A673 (cell line): ENCODE data around the gene ITPR1. TPM values are rescaled to one million over a fixed set of nuclear protein-coding genes. Genes with fewer than 3 reads are reported as not detected.

Source experiments
- BruUV-seq: library from RNA; stranded (reverse); fragments of 400-500 nt; replicated peaks from 2 replicates; lab custom pipeline; 2021; lab: Mats Ljungman, UMichigan
- CTCF ChIA-PET: fragments of 300-600 bp; sonication (Branson Sonifier 250); formaldehyde crosslinking; loops from one replicate; lab custom pipeline; 2022; ENCODE audit warnings: antibody characterized with exemption; lab: Charles Lee
- POLR2A ChIA-PET: fragments of 300-600 bp; sonication (Branson Sonifier 250); formaldehyde crosslinking; loops from one replicate; lab custom pipeline; 2022; ENCODE audit warnings: antibody characterized with exemption; ENCODE audit not compliant: low non-redundant PET; lab: Charles Lee
- DNase-seq: peaks from one replicate; pipeline ENCODE4 v3.0.0-alpha.2; 2015; ENCODE audit warnings: low spot score
- H3K27ac ChIP-seq: fragments of 200-600 bp; sonication (generic); 2 replicates; pipeline ENCODE4 v1.5.1; 2016; ENCODE audit warnings: mixed run types, low read depth, mild to moderate bottlenecking, mixed read lengths, antibody characterized with exemption, low read length; ENCODE audit not compliant: poor library complexity, severe bottlenecking
- H3K27me3 ChIP-seq: fragments of 200-600 bp; sonication (generic); replicated peaks from 2 replicates; pipeline ENCODE4 v1.6.1; 2017; ENCODE audit warnings: mixed run types, low read depth, mild to moderate bottlenecking, mixed read lengths, antibody characterized with exemption, low read length; ENCODE audit not compliant: insufficient read depth, poor library complexity
- H3K36me3 ChIP-seq: fragments of 200-600 bp; sonication (generic); 2 replicates; pipeline ENCODE4 v1.6.1; 2016; ENCODE audit warnings: mixed run types, mild to moderate bottlenecking, mixed read lengths, antibody characterized with exemption, low read length; ENCODE audit not compliant: insufficient read depth, poor library complexity, severe bottlenecking
- H3K4me1 ChIP-seq: fragments of 200-600 bp; sonication (generic); 2 replicates; pipeline ENCODE4 v1.6.1; 2017; ENCODE audit warnings: mixed run types, mild to moderate bottlenecking, mixed read lengths, antibody characterized with exemption, low read length; ENCODE audit not compliant: insufficient read depth, poor library complexity, severe bottlenecking
- H3K4me3 ChIP-seq: fragments of 200-600 bp; sonication (generic); 2 replicates; pipeline ENCODE4 v1.5.1; 2016; ENCODE audit warnings: low read depth, mixed run types, mild to moderate bottlenecking, mixed read lengths, low read length; ENCODE audit not compliant: poor library complexity, severe bottlenecking
- H3K9me3 ChIP-seq: fragments of 200-600 bp; sonication (generic); 2 replicates; pipeline ENCODE4 v1.6.1; 2016; ENCODE audit warnings: mixed run types, low read depth, mild to moderate bottlenecking, mixed read lengths, antibody characterized with exemption, low read length; ENCODE audit not compliant: poor library complexity, severe bottlenecking
- EZH2 ChIP-seq: fragments of 200-600 bp; sonication (generic); IDR thresholded peaks from 2 replicates; pipeline ENCODE4 v1.6.1; 2017; ENCODE audit warnings: borderline replicate concordance, low read depth, mild to moderate bottlenecking, mixed read lengths, antibody characterized with exemption, low read length; ENCODE audit not compliant: poor library complexity, severe bottlenecking
- intact Hi-C: fragments of 100-400 bp; cut with micrococcal nuclease; formaldehyde crosslinking; loops from one replicate; pipeline ENCODE4 v1.10.0; 2022; ENCODE audit not compliant: unreplicated experiment
- total RNA-seq: library from RNA; stranded (reverse); gene quantifications from 2 replicates; pipeline ENCODE4 v1.2.3, GENCODE V29; 2021
- TF ChIP-seq, protein P1 (sequence below): fragments of 300-800, 200-600 bp; sonication (generic); conservative IDR thresholded peaks from 2 replicates; pipeline ENCODE4 v1.5.1; 2017; ENCODE audit warnings: low read depth, mild to moderate bottlenecking, antibody characterized with exemption, low read length, moderate library complexity, mixed read lengths

ITPR1 gene
- total RNA-seq, 1 experiment from 2014 or later = 8.6 TPM

DNA sequence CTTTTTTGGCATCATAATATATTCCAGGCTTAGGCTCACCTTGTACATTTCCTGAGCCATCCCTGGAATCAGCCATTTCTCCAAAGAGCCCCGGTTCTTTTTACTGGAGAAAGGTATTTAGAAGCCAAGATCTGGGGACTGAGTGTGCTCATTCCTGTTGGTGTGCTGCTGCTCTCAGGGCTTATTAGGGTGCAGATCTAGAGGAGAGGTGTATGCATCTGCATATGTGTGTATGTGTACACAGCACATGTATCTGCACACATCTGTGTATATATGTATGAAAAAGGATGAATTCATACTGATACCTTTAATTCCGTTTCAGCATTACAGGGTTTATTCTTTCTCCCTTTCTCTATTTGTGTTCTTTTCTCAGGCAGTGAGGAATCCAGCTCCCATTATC lies 324.0 kb downstream of the ITPR1 start:
- CTCF ChIA-PET = no interaction called here
- no TSS peak for BruUV-seq

DNA sequence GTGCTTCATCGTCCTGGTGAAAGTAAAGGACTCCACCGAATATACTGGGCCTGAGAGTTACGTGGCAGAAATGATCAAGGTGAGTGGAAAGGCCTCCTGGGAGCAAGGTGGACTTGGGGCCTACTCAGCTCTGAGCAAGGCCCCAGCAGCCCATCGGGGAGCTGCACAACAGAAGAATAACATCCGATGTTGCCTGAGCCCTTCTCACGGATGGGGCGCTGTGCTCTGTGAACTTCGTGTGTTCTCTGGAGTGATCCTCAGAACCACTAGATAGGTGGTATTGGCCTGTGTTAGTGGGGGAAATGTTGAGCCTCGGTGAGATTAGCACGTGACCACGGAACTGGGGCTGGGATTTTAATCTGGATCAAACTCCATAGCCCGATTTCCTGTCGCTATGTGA lies 325.0 kb downstream of the ITPR1 start:
- H3K4me1 ChIP-seq = peaks cover 4% of the 10 kb centered on the region
- intact Hi-C loops = no loop called here
- TF ChIP-seq, protein P1, sequence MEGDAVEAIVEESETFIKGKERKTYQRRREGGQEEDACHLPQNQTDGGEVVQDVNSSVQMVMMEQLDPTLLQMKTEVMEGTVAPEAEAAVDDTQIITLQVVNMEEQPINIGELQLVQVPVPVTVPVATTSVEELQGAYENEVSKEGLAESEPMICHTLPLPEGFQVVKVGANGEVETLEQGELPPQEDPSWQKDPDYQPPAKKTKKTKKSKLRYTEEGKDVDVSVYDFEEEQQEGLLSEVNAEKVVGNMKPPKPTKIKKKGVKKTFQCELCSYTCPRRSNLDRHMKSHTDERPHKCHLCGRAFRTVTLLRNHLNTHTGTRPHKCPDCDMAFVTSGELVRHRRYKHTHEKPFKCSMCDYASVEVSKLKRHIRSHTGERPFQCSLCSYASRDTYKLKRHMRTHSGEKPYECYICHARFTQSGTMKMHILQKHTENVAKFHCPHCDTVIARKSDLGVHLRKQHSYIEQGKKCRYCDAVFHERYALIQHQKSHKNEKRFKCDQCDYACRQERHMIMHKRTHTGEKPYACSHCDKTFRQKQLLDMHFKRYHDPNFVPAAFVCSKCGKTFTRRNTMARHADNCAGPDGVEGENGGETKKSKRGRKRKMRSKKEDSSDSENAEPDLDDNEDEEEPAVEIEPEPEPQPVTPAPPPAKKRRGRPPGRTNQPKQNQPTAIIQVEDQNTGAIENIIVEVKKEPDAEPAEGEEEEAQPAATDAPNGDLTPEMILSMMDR = no peak
- TF ChIP-seq EZH2 = no peak
- H3K4me3 ChIP-seq = no peak overlapping the region
- ChIA-PET CTCF (no interaction called here), POLR2A (no interaction called here)
- BruUV-seq = no TSS peak
- no peaks in the 10 kb centered on the region for H3K27me3 ChIP-seq
- no peaks in the 10 kb centered on the region for H3K36me3 ChIP-seq
- no peak overlapping the region for H3K27ac ChIP-seq
- no peak for DNase-seq
- H3K9me3 ChIP-seq = no peaks in the 10 kb centered on the region

More for the DNA sequence above, 324.0 kb downstream of the ITPR1 start:
- H3K4me1 ChIP-seq = peaks cover 4% of the 10 kb centered on the region
- DNase-seq = no peak
- no peaks in the 10 kb centered on the region for H3K9me3 ChIP-seq
- no peak overlapping the region for H3K4me3 ChIP-seq
- no peaks in the 10 kb centered on the region for H3K36me3 ChIP-seq
- POLR2A ChIA-PET = no interaction called here
- H3K27ac ChIP-seq = no peak overlapping the region
- no peak for TF ChIP-seq EZH2
- TF ChIP-seq, protein P1 = no peak
- intact Hi-C loops = no loop called here
- no peaks in the 10 kb centered on the region for H3K27me3 ChIP-seq

GRCh38 chr3:4818986-4819693 lies 326.0 kb downstream of the ITPR1 start:
- no TSS peak for BruUV-seq
- no peaks in the 10 kb centered on the region for H3K36me3 ChIP-seq
- H3K4me3 ChIP-seq = no peak overlapping the region
- ChIA-PET POLR2A (no interaction called here), CTCF (no interaction called here)
- TF ChIP-seq, protein P1 = no peak
- no peak for TF ChIP-seq EZH2
- peaks cover 2% of the 10 kb centered on the region for H3K4me1 ChIP-seq
- H3K9me3 ChIP-seq = no peaks in the 10 kb centered on the region
- intact Hi-C loops = no loop called here
- no peak for DNase-seq
- no peaks in the 10 kb centered on the region for H3K27me3 ChIP-seq
- no peak overlapping the region for H3K27ac ChIP-seq
